Hindlimb muscle (tissue), 1 donor: Measurements from ENCODE around the gene RTF2. TPM values are rescaled to one million over a fixed set of nuclear protein-coding genes. Genes with fewer than 3 reads are reported as not detected.
"Not testable (repeated sequence)": the region's sequence is repeated elsewhere in the genome, so short reads cannot be mapped to it uniquely, and the experiment has no call there.

ENCODE experiments used
- DNase-seq: peaks from one replicate; pipeline ENCODE4 v3.0.0-alpha.2; 2013
- polyA plus RNA-seq: library from polyadenylated mRNA; unstranded; fragments of 120-200 nt; gene quantifications from one replicate; pipeline ENCODE4 v1.2.1, GENCODE V29; 2013; ENCODE audit not compliant: insufficient read length

RTF2 gene
- polyA plus RNA-seq, 1 donor: 99.0 TPM

- DNase-seq: no peak
Observed at GRCh38 chr20:56503916-56504315, 35.5 kb downstream of the RTF2 start.

- no peak for DNase-seq
Observed at GRCh38 chr20:56504373-56505005, 36.1 kb downstream of the RTF2 start.

GRCh38 chr20:56506103-56506502 is 37.7 kb downstream of the RTF2 start:
- no peak for DNase-seq

GRCh38 chr20:56511926-56512325 is 43.5 kb downstream of the RTF2 start:
- DNase-seq: no peak

- DNase-seq: no peak
Observed at GRCh38 chr20:56513161-56514150, 45.0 kb downstream of the RTF2 start.

- DNase-seq: no peak
Observed at GRCh38 chr20:56516631-56517030, 48.2 kb downstream of the RTF2 start.

- no peak for DNase-seq
Observed at GRCh38 chr20:56517211-56517610, 48.8 kb downstream of the RTF2 start.

- no peak for DNase-seq
Observed at GRCh38 chr20:56517641-56518040, 49.2 kb downstream of the RTF2 start.

- DNase-seq: no peak
Observed at GRCh38 chr20:56518126-56518525, 49.7 kb downstream of the RTF2 start.

- no peak for DNase-seq
Observed at GRCh38 chr20:56518721-56519398, 50.4 kb downstream of the RTF2 start.

GRCh38 chr20:56519551-56519950 is 51.1 kb downstream of the RTF2 start:
- DNase-seq: no peak

GRCh38 chr20:56520180-56520579 is 51.8 kb downstream of the RTF2 start:
- no peak for DNase-seq

- not testable (repeated sequence) for DNase-seq
Observed at GRCh38 chr20:56520746-56521354, 52.4 kb downstream of the RTF2 start.

GRCh38 chr20:56522311-56522710 is 53.9 kb downstream of the RTF2 start:
- no peak for DNase-seq

GRCh38 chr20:56524444-56524843 is 56.0 kb downstream of the RTF2 start, which contains the start of gene FAM209A:
TSS of gene FAM209A (plus strand) at chr20:56524744. CDS start at chr20:56524809, 65 bp downstream.
- DNase-seq: not testable (repeated sequence)

GRCh38 chr20:56527521-56527920 is 59.1 kb downstream of the RTF2 start:
- no peak for DNase-seq

- not testable (repeated sequence) for DNase-seq
Observed at GRCh38 chr20:56532946-56533345, 64.5 kb downstream of the RTF2 start, which contains the start of gene FAM209B. TSS of gene FAM209B (plus strand) at chr20:56533246. CDS start at chr20:56533342, 96 bp downstream.

GRCh38 chr20:56537997-56538396 is 69.6 kb downstream of the RTF2 start:
- DNase-seq: no peak

GRCh38 chr20:56540415-56540814 is 72.0 kb downstream of the RTF2 start:
- DNase-seq: no peak

- DNase-seq: peak; percentile 25
Observed at GRCh38 chr20:56542489-56543030, 74.1 kb downstream of the RTF2 start.

GRCh38 chr20:56551571-56551970 is 83.1 kb downstream of the RTF2 start:
- no peak for DNase-seq
